ENCODE data around the gene AGFG2. TPM values are rescaled to one million over a fixed set of nuclear protein-coding genes. Genes with fewer than 3 reads are reported as not detected.

AGFG2 gene
- total RNA-seq, 1 experiment from 2014 or later, result 6.5 TPM

GRCh38 chr7:100572281-100572948, 33.4 kb downstream of the AGFG2 start:
- DNase-seq (ENCODE audit: low read depth), result no peak

- DNase-seq (ENCODE audit: low read depth), result no peak
Observed at GRCh38 chr7:100572949-100573675, 34.1 kb downstream of the AGFG2 start.

GRCh38 chr7:100573691-100574361, 34.8 kb downstream of the AGFG2 start, which contains the start of gene SAP25:
SAP25 (minus strand) TSS chr7:100573900; CDS start chr7:100573742, 158 bp downstream.
- DNase-seq (ENCODE audit: low read depth), result no peak

GRCh38 chr7:100574362-100575205, 35.6 kb downstream of the AGFG2 start:
- no peak for DNase-seq (ENCODE audit: low read depth)

GRCh38 chr7:100575206-100575631, 36.2 kb downstream of the AGFG2 start:
- DNase-seq (ENCODE audit: low read depth), result no peak

- no peak for DNase-seq (ENCODE audit: low read depth)
Observed at GRCh38 chr7:100575746-100576383, 36.9 kb downstream of the AGFG2 start.

GRCh38 chr7:100576384-100576993, 37.5 kb downstream of the AGFG2 start:
- no peak for DNase-seq (ENCODE audit: low read depth)

GRCh38 chr7:100577103-100577502, 38.1 kb downstream of the AGFG2 start:
- DNase-seq (ENCODE audit: low read depth), result no peak

- DNase-seq (ENCODE audit: low read depth), result no peak
Observed at GRCh38 chr7:100577507-100577906, 38.5 kb downstream of the AGFG2 start.

GRCh38 chr7:100578246-100579183, 39.5 kb downstream of the AGFG2 start:
- no peak for DNase-seq (ENCODE audit: low read depth)

GRCh38 chr7:100580466-100581283, 41.7 kb downstream of the AGFG2 start:
- DNase-seq (ENCODE audit: low read depth), result no peak

- no peak for DNase-seq (ENCODE audit: low read depth)
Observed at GRCh38 chr7:100582041-100582579, 43.1 kb downstream of the AGFG2 start.

- no peak for DNase-seq (ENCODE audit: low read depth)
Observed at GRCh38 chr7:100582650-100583049, 43.6 kb downstream of the AGFG2 start.

GRCh38 chr7:100583132-100584053, 44.4 kb downstream of the AGFG2 start:
- peak; percentile 47 for DNase-seq (ENCODE audit: low read depth)

GRCh38 chr7:100584054-100584682, 45.2 kb downstream of the AGFG2 start:
- no peak for DNase-seq (ENCODE audit: low read depth)

GRCh38 chr7:100584683-100585510, 45.9 kb downstream of the AGFG2 start:
- peak; percentile 70 for DNase-seq (ENCODE audit: low read depth)
